ENCODE measurements around the gene NEUROD4. TPM values are rescaled to one million over a fixed set of nuclear protein-coding genes. Genes with fewer than 3 reads are reported as not detected.

The NEUROD4 gene
- total and polyA plus RNA-seq, 2 donors = 0.11 TPM; not detected in 1

Other genes with a start within 250 kb of the NEUROD4 start
- not detected for gene MUCL1, start 165.5 kb upstream of the NEUROD4 start, total RNA-seq
- gene MUCL1, start 165.5 kb upstream of the NEUROD4 start, polyA plus RNA-seq = not detected
- 1.6 TPM for gene TESPA1, start 35.2 kb upstream of the NEUROD4 start, total RNA-seq
- gene TESPA1, start 35.2 kb upstream of the NEUROD4 start, polyA plus RNA-seq = 1.1 TPM
- not detected for gene OR9K2, start 106.4 kb downstream of the NEUROD4 start, total RNA-seq
- gene OR9K2, start 106.4 kb downstream of the NEUROD4 start, polyA plus RNA-seq = not detected
- not detected for gene OR10A7, start 201.1 kb downstream of the NEUROD4 start, total RNA-seq
- gene OR10A7, start 201.1 kb downstream of the NEUROD4 start, polyA plus RNA-seq = not detected
- gene OR6C74, start 224.6 kb downstream of the NEUROD4 start, total RNA-seq = not detected
- gene OR6C74, start 224.6 kb downstream of the NEUROD4 start, polyA plus RNA-seq = not detected

Data from urinary bladder (tissue), 2 donors.